ENCODE data around the gene SERPINA3.

- TF ChIP-seq CTCF (conservative IDR thresholded peaks at IDR 0.05) (no peak), ZFX (IDR thresholded peaks at IDR 0.05) (no peak)
Measured at GRCh38 chr14:94643316-94644101, 31.3 kb downstream of the SERPINA3 start.
